Right lobe of liver (tissue), 4 donors: ENCODE results near the gene SRP9.

ENCODE experiments used
- POLR2A ChIP-seq: fragments of 450-650 bp; IDR thresholded peaks from one replicate; pipeline ENCODE4 v1.6.1; 2017; ENCODE audit warnings: antibody characterized with exemption, mild to moderate bottlenecking
- TF ChIP-seq, protein P1 (sequence below), 4 donors: fragments of 200-600 bp in 3 of 4; fragments of 450-650 bp in 1 of 4; IDR thresholded peaks; one replicate each; pipeline versions ENCODE4 v1.5.1 to v1.8.0; 2016 to 2022; ENCODE audit warnings: antibody characterized with exemption in 4 of 4, mild to moderate bottlenecking in 2 of 4
- donor health status: DM: no; HTN: no; CAD: no.
- donor health status: DM: no; HTN: no; CAD: no.
- donor health status: DM: no; HTN: yes; CAD: no.

DNA sequence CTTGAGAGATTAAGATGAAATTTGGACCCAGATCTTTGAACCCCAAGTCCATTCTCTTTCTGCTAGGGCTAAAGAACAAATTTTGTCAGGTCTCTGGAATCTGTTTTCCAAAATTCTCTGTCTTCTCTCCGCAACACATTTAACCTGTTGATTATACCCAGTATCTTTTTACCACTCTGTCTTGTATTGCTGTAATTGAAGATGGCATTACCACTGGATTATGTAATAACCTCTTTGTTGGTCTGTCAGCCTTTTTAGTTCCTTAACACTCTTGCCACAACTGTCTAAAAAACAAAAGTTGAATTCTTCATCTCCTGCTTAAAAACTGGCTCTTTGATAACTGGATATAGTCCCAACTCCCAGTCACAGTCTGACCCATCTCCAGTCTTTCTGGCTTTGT is 3.0 kb downstream of the SRP9 start:
- TF ChIP-seq, protein P1, sequence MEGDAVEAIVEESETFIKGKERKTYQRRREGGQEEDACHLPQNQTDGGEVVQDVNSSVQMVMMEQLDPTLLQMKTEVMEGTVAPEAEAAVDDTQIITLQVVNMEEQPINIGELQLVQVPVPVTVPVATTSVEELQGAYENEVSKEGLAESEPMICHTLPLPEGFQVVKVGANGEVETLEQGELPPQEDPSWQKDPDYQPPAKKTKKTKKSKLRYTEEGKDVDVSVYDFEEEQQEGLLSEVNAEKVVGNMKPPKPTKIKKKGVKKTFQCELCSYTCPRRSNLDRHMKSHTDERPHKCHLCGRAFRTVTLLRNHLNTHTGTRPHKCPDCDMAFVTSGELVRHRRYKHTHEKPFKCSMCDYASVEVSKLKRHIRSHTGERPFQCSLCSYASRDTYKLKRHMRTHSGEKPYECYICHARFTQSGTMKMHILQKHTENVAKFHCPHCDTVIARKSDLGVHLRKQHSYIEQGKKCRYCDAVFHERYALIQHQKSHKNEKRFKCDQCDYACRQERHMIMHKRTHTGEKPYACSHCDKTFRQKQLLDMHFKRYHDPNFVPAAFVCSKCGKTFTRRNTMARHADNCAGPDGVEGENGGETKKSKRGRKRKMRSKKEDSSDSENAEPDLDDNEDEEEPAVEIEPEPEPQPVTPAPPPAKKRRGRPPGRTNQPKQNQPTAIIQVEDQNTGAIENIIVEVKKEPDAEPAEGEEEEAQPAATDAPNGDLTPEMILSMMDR (IDR thresholded peaks at IDR 0.05) = no peak
- no peak for TF ChIP-seq POLR2A
